ENCODE results near the gene ACSL1. TPM values are rescaled to one million over a fixed set of nuclear protein-coding genes. Genes with fewer than 3 reads are reported as not detected.

Gene ACSL1
- total RNA-seq, 2 experiments from 2014 or later: 24.5 to 25.8 TPM

- CTCF ChIA-PET: interaction anchor here (0.6 kb wide), 1 partner anchor 731 kb away, joined by 3 read pairs; no protein-coding TSS in a partner anchor
- POLR2A ChIA-PET: no interaction called here
Observed at GRCh38 chr4:184774152-184774551, 51.6 kb downstream of the ACSL1 start.

DNA sequence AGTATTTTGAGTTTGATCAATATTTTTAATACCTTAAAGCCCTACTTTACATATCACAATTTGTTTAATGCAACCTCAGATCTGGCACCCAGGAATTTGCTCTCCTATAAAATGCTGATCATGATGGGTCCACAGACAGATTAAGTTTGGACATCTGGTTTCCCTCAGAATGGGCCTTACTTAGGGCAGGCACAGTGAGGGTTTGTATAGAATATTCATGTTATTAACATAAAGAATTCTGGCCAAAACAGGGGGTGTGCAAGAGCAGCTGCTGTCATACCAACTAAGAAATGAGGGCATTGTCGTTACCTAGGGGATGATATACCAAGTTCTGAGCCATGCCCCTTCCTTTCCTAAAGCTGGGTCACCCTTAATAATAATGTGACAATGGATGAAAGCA is 54.4 kb downstream of the ACSL1 start:
- CTCF ChIA-PET: no interaction called here
- POLR2A ChIA-PET: no interaction called here

DNA sequence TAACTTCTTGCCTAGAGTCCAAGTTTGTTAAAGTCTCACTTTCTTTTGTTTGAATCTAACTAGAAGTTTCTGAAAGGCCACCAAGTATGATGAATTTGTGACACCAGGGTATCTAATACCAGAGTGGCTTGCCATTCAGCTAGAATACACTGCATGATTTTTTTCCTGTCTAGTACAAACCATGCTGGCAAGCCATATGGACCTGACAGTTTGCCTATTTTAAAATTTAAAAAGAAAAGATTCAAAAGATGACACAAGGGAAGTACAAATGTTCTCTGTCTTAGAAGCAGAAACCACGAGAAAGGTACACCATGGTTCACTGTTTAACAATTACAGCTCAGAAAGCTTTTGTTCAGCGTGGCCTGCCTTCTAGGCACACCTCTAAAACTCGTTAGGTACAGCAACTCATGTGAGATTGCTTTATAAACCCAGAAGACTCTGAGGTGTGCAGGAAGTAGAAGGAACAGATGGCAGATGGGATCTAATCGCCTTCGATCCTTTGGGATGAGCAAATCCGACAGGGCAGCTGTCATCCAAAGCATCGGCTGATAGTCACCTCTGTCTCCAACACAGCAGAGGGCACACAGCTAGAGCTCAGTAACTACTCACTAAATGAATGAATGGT is 56.5 kb downstream of the ACSL1 start:
- ChIA-PET CTCF (no interaction called here), POLR2A (no interaction called here)

- POLR2A ChIA-PET: no interaction called here
- CTCF ChIA-PET: no interaction called here
Observed at GRCh38 chr4:184768296-184768695, 57.5 kb downstream of the ACSL1 start.

DNA sequence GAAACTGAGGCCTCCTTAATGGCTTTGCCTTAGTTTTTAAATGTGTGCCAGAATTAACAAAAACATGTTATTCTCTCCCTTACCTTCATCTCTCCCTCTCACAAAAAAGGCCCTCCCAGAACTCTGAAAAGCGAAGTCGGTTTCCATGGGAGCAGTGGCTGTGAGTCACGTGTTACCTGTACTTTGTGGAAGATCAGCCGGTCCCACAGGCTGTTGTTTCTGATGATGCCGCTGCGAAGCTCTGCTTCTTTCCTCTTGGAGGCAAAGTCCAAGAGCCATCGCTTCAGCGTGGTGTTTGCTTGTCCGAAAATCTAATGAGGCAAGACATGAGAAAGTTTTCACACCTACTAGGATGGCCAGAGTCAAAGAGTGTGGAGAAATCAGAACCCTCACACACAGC is 59.3 kb downstream of the ACSL1 start:
- CTCF ChIA-PET: interaction anchor here (0.7 kb wide), 1 partner anchor 21 kb away, joined by 3 read pairs; no protein-coding TSS in a partner anchor
- POLR2A ChIA-PET: no interaction called here

GRCh38 chr4:184765473-184766340 is 60.1 kb downstream of the ACSL1 start:
- CTCF ChIA-PET: no interaction called here
- POLR2A ChIA-PET: no interaction called here

- ChIA-PET CTCF (no interaction called here), POLR2A (no interaction called here)
Observed at GRCh38 chr4:184764601-184765000, 61.2 kb downstream of the ACSL1 start.

- ChIA-PET POLR2A (interaction anchor here (0.6 to 1.3 kb wide), 2 partner anchors 29 to 668 kb away, joined by 3 to 5 read pairs; partner anchors contain the start of gene CENPU), CTCF (no interaction called here)
Observed at GRCh38 chr4:184763150-184763780, 62.5 kb downstream of the ACSL1 start.

GRCh38 chr4:184762100-184762499 is 63.7 kb downstream of the ACSL1 start:
- POLR2A ChIA-PET: interaction anchor here (1.3 kb wide), 1 partner anchor 28 kb away, joined by 5 read pairs; the partner anchor contains the start of gene CENPU
- CTCF ChIA-PET: no interaction called here

GRCh38 chr4:184760681-184761080 is 65.1 kb downstream of the ACSL1 start:
- CTCF ChIA-PET: interaction anchor here (0.8 to 1.4 kb wide), 2 partner anchors 8 to 15 kb away, joined by 3 to 4 read pairs; no protein-coding TSS in a partner anchor
- POLR2A ChIA-PET: no interaction called here

GRCh38 chr4:184757810-184758209 is 68.0 kb downstream of the ACSL1 start:
- CTCF ChIA-PET: no interaction called here
- POLR2A ChIA-PET: no interaction called here

- CTCF ChIA-PET: no interaction called here
- POLR2A ChIA-PET: no interaction called here
Observed at GRCh38 chr4:184756399-184756798, 69.4 kb downstream of the ACSL1 start.

DNA sequence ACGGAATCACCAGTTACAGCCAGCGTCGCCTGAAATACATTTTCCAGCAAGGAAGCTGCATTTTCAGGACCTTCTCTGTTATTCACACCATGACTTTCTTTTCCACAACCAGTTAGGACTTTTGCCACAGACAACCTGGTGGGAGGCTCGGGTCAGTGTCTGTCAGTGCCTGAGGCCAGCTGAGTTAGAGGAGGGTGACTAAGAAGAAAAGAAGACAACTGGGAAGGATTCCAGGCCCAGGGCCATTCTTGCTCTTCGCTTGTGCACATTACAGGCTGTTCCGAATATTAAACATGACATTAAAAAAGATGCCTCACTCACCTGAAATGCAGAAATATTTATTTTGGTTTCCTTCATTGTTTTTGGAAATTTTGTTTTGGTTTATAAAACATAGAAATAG is 70.5 kb downstream of the ACSL1 start:
- POLR2A ChIA-PET: no interaction called here
- CTCF ChIA-PET: no interaction called here

- ChIA-PET POLR2A (no interaction called here), CTCF (interaction anchor here (0.6 to 0.8 kb wide), 3 partner anchors 9 to 700 kb away, joined by 3 to 5 read pairs (median 3); no protein-coding TSS in a partner anchor)
Observed at GRCh38 chr4:184752496-184753275, 73.1 kb downstream of the ACSL1 start.

DNA sequence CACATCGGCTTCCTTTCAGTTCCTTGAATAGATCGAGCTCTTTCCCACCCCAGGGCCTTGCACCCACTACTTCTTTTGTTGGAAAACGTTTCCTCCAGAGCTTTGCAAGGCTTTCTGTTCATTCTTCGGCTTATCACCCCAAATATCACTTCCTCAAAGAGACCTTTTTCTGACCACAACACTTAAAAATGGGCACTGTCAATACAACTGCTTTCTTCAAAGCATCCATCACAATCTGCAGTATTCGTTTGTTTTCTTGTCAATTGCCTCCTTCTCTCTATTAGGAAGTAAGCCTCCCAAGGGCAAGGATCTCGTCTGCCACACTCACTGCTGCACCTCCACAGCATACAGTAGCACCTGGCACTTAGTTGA is 74.2 kb downstream of the ACSL1 start:
- CTCF ChIA-PET: no interaction called here

DNA sequence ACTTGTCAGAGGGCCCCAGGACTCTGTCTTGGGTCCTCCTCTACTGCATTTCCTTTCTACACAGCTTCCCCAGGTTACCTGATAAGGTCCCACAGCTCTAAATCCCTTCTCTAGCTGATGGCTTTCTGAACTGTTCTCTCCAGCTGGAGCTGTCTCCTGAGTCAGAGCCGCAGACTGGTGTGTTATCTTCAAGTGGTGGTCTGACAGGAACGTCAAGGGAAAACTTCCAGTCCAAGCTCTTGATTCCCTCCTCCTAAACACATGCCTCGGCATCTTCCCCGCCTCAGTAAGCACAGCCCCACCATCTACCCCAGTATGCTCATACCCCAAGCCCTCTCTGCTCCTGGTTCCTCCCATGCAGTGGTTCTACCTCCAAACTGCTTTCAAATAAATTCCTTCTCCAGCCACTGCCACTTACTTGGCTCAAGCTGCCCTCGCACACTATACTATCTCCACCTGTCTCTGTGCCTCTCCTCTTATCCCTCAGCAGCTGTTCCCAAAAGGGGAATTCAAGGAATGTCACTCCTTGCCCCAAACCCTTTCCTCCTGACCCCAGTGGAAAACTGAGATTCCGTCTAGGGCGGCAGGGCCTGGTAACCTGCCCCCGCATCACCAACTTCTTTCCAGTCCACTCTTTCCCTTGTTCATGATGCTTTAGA is 74.7 kb downstream of the ACSL1 start:
- CTCF ChIA-PET: no interaction called here
- POLR2A ChIA-PET: no interaction called here

More for the DNA sequence above, 74.2 kb downstream of the ACSL1 start:
- POLR2A ChIA-PET: no interaction called here

DNA sequence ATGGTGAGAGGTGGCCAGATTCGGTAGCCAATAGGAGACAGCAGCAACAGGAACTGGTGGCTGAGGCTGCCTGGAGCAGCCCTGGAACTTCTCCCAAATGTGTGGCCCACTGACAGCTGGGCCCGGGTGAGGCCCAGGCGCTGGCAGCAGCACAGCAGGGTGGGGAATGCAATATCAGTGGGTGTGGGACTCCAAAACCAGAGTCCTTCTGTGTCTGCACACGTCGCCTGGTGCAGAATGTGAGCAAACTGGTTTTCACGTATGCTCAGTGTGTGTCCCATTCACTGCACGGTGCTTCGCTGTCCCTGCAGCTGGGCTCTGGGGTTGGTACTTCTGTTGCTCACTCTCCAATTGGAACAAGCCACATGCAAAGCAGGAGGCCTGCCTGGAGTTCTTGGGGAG is 77.5 kb downstream of the ACSL1 start:
- POLR2A ChIA-PET: no interaction called here

GRCh38 chr4:184747034-184747830 is 78.5 kb downstream of the ACSL1 start:
- CTCF ChIA-PET: interaction anchor here (0.7 to 1.6 kb wide), 2 partner anchors 130 to 254 kb away, joined by 3 read pairs; no protein-coding TSS in a partner anchor
- POLR2A ChIA-PET: no interaction called here

More for the DNA sequence above, 77.5 kb downstream of the ACSL1 start:
- CTCF ChIA-PET: no interaction called here

Measured in activated CD8-positive, alpha-beta memory T cell treated with anti-CD3 and anti-CD28 coated beads for 36 hours (primary cell).